ENCODE results near the gene ESRRA. TPM values are rescaled to one million over a fixed set of nuclear protein-coding genes. Genes with fewer than 3 reads are reported as not detected.

ESRRA gene
- total and polyA plus RNA-seq, 9 of the 15 experiments (the other 6 are each of a cell fraction or from before 2014, with no cell fraction given): 0.27 to 89.7 (median 23.7) TPM

DNA sequence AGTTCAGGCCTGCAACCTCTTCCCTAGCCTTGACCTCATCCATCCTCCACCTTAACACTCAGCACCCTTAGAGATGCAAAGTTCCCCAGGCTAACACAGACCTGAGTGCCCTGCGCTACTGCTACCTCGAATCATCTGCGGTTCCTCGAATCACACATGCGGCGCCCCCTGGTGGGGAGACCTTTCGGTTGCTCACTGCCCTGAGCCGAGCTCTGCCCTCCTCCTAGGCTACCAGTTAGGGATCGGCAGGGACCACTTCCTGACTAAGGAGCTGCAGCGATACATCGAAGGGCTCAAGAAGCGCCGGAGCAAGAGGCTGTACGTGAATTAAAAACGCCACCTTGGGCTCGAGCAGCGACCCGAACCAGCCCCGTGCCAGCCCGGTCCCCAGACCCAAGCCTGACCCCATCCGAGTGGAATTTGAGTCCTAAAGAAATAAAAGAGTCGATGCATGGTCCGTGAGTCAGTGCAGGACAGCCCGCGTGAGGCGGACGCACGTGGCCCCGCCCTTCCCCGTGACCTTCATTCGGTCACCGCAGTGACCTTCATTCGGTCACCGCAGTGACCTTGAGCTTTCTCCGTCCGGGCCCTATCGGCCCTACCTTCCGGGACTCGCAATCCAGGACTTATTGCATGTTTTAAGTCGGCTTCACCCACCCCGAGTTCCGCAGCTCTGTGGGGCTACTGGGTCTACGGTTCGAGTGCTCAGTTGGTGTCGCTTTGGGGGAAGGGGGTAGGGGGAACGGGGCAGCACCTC lies 830 bp upstream of the ESRRA start (continued):
- TF ChIP-seq, protein P1, sequence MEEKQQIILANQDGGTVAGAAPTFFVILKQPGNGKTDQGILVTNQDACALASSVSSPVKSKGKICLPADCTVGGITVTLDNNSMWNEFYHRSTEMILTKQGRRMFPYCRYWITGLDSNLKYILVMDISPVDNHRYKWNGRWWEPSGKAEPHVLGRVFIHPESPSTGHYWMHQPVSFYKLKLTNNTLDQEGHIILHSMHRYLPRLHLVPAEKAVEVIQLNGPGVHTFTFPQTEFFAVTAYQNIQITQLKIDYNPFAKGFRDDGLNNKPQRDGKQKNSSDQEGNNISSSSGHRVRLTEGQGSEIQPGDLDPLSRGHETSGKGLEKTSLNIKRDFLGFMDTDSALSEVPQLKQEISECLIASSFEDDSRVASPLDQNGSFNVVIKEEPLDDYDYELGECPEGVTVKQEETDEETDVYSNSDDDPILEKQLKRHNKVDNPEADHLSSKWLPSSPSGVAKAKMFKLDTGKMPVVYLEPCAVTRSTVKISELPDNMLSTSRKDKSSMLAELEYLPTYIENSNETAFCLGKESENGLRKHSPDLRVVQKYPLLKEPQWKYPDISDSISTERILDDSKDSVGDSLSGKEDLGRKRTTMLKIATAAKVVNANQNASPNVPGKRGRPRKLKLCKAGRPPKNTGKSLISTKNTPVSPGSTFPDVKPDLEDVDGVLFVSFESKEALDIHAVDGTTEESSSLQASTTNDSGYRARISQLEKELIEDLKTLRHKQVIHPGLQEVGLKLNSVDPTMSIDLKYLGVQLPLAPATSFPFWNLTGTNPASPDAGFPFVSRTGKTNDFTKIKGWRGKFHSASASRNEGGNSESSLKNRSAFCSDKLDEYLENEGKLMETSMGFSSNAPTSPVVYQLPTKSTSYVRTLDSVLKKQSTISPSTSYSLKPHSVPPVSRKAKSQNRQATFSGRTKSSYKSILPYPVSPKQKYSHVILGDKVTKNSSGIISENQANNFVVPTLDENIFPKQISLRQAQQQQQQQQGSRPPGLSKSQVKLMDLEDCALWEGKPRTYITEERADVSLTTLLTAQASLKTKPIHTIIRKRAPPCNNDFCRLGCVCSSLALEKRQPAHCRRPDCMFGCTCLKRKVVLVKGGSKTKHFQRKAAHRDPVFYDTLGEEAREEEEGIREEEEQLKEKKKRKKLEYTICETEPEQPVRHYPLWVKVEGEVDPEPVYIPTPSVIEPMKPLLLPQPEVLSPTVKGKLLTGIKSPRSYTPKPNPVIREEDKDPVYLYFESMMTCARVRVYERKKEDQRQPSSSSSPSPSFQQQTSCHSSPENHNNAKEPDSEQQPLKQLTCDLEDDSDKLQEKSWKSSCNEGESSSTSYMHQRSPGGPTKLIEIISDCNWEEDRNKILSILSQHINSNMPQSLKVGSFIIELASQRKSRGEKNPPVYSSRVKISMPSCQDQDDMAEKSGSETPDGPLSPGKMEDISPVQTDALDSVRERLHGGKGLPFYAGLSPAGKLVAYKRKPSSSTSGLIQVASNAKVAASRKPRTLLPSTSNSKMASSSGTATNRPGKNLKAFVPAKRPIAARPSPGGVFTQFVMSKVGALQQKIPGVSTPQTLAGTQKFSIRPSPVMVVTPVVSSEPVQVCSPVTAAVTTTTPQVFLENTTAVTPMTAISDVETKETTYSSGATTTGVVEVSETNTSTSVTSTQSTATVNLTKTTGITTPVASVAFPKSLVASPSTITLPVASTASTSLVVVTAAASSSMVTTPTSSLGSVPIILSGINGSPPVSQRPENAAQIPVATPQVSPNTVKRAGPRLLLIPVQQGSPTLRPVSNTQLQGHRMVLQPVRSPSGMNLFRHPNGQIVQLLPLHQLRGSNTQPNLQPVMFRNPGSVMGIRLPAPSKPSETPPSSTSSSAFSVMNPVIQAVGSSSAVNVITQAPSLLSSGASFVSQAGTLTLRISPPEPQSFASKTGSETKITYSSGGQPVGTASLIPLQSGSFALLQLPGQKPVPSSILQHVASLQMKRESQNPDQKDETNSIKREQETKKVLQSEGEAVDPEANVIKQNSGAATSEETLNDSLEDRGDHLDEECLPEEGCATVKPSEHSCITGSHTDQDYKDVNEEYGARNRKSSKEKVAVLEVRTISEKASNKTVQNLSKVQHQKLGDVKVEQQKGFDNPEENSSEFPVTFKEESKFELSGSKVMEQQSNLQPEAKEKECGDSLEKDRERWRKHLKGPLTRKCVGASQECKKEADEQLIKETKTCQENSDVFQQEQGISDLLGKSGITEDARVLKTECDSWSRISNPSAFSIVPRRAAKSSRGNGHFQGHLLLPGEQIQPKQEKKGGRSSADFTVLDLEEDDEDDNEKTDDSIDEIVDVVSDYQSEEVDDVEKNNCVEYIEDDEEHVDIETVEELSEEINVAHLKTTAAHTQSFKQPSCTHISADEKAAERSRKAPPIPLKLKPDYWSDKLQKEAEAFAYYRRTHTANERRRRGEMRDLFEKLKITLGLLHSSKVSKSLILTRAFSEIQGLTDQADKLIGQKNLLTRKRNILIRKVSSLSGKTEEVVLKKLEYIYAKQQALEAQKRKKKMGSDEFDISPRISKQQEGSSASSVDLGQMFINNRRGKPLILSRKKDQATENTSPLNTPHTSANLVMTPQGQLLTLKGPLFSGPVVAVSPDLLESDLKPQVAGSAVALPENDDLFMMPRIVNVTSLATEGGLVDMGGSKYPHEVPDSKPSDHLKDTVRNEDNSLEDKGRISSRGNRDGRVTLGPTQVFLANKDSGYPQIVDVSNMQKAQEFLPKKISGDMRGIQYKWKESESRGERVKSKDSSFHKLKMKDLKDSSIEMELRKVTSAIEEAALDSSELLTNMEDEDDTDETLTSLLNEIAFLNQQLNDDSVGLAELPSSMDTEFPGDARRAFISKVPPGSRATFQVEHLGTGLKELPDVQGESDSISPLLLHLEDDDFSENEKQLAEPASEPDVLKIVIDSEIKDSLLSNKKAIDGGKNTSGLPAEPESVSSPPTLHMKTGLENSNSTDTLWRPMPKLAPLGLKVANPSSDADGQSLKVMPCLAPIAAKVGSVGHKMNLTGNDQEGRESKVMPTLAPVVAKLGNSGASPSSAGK (IDR thresholded peaks at IDR 0.05): peak; percentile 66
- TF ChIP-seq ZNF282 (CRISPR knock-in tag; IDR thresholded peaks at IDR 0.05) (no peak), ZNF253 (CRISPR knock-in tag; conservative IDR thresholded peaks at IDR 0.05) (no peak), SMC3 (conservative IDR thresholded peaks at IDR 0.05; ENCODE audit: insufficient read depth, low read depth, low read length) (peak; percentile 74), RAD21 (CRISPR knock-in tag; conservative IDR thresholded peaks at IDR 0.05 in 1 of 2, IDR thresholded peaks at IDR 0.05 in 1 of 2) (peak; percentile 60 to 65), EP300 (IDR thresholded peaks at IDR 0.05; ENCODE audit: low read length) (peak; percentile 19), ZNF79 (CRISPR knock-in tag; IDR thresholded peaks at IDR 0.05; ENCODE audit: low read depth) (no peak)
- TF ChIP-seq, protein P2, sequence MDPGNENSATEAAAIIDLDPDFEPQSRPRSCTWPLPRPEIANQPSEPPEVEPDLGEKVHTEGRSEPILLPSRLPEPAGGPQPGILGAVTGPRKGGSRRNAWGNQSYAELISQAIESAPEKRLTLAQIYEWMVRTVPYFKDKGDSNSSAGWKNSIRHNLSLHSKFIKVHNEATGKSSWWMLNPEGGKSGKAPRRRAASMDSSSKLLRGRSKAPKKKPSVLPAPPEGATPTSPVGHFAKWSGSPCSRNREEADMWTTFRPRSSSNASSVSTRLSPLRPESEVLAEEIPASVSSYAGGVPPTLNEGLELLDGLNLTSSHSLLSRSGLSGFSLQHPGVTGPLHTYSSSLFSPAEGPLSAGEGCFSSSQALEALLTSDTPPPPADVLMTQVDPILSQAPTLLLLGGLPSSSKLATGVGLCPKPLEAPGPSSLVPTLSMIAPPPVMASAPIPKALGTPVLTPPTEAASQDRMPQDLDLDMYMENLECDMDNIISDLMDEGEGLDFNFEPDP (CRISPR knock-in tag; IDR thresholded peaks at IDR 0.05): no peak
- TF ChIP-seq, protein P3, sequence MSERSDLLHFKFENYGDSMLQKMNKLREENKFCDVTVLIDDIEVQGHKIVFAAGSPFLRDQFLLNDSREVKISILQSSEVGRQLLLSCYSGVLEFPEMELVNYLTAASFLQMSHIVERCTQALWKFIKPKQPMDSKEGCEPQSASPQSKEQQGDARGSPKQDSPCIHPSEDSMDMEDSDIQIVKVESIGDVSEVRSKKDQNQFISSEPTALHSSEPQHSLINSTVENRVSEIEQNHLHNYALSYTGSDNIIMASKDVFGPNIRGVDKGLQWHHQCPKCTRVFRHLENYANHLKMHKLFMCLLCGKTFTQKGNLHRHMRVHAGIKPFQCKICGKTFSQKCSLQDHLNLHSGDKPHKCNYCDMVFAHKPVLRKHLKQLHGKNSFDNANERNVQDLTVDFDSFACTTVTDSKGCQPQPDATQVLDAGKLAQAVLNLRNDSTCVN (CRISPR knock-in tag; IDR thresholded peaks at IDR 0.05): no peak
- TF ChIP-seq, protein P4, sequence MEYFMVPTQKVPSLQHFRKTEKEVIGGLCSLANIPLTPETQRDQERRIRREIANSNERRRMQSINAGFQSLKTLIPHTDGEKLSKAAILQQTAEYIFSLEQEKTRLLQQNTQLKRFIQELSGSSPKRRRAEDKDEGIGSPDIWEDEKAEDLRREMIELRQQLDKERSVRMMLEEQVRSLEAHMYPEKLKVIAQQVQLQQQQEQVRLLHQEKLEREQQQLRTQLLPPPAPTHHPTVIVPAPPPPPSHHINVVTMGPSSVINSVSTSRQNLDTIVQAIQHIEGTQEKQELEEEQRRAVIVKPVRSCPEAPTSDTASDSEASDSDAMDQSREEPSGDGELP (CRISPR knock-in tag; IDR thresholded peaks at IDR 0.05; ENCODE audit: borderline replicate concordance): peak; percentile 89
